GM19240 (cell line): Measurements from ENCODE around the gene SLC19A1.

Source experiments
- DNase-seq: peaks from one replicate; pipeline ENCODE4 v3.0.0; 2011; ENCODE audit warnings: low spot score; ENCODE audit not compliant: insufficient read length

Gene SLC19A1

DNA sequence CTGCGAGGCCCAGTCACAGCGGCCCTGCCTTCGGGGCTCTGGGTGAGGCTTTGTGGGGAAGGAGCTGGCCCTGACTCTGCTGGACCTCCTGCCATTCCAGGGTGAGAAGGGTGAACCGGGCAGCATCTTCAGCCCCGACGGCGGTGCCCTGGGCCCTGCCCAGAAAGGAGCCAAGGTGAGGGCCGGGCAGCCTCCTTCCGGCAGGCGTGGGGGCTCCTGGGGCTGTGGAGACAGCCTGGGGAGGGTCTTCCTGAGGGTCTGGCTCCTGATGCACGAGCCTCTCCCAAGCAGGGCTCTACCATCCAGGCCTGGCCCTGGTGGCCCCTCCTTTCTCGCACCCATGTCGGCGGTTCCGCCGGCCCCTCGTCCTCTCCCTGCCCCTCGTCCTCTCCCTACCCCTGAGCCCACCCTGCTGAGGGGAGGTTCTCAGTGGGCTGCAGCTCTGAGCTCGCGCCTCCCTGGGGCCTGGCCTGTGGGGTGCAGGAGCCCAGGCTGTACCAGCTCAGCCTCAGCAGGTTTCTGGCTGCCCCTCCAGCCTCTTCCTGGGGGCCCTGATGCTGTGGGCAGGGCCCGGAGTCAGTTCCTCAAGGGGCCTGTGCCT, 48.7 kb downstream of the SLC19A1 start:
- DNase-seq, result no peak

DNA sequence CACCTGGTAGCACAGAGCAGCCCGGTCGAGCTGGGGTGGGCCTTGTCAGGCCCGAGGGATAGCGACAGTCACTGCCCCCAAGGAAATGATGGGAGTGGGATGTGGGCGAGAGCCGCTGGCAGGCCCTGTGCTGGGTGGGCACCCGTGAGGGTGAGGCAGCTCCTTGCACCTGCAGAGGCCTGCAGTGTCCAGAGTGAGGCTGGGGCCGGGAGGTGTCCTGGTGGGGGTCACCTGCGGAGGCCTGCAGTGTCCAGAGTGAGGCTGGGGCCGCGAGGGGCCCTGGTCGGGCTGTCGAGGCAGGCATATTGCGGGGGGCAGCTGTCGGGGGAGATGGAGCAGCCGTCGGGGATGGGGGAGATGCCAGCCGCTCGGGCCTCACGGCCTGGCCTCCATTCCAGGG, 49.5 kb downstream of the SLC19A1 start:
- DNase-seq, result no peak

GRCh38 chr21:45491623-45492022, 50.6 kb downstream of the SLC19A1 start:
- DNase-seq, result no peak

DNA sequence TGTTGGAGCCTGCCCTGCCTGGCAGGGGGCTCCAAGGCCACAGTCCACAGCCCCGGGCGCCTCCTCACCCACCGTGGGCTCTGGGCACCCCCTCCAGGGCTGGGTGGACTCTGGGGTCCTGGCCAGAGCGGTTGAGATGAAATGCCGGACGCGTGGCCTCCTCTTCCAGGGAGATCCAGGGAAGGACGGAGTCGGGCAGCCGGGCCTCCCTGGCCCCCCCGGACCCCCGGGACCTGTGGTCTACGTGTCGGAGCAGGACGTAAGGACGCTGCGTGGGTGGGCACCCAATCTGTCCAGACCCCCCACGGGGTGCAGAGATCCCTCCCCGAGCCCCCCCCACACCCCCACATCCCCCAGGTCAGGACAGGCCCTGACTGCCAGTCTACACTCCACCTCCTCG, 51.2 kb downstream of the SLC19A1 start:
- no peak for DNase-seq

DNA sequence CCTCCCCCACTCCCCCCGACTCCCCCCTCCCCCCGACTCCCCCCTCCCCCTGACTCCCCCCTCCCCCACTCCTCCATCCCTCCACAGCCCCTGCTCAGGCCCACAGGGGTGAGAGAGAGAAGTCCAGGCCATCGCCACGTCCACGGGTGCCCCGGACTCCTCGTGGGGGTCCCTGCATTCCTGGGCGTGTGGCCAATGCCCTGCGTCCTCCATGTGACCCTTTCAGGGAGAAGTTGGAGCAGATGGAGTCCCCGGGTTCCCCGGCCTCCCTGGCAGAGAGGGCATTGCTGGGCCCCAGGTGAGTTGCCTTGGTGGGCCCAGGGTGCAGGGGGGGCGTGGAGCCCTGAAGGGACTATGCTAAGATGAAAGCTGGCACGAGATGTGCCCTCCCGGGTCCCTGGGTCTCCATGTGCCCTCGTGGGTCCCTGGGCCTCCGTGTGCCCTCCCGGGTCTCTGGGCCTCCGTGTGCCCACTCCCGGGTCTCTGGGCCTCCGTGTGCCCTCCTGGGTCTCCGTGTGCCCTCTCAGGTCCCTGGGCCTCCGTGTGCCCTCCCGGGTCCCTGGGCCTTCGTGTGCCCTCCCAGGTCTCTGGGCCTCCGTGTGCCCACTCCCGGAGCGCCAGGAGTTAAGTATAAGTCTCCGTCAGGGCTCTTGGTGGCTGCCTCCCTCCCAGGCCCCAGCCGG, 52.0 kb downstream of the SLC19A1 start:
- no peak for DNase-seq

GRCh38 chr21:45489722-45489982, 52.6 kb downstream of the SLC19A1 start:
- DNase-seq, result no peak

DNA sequence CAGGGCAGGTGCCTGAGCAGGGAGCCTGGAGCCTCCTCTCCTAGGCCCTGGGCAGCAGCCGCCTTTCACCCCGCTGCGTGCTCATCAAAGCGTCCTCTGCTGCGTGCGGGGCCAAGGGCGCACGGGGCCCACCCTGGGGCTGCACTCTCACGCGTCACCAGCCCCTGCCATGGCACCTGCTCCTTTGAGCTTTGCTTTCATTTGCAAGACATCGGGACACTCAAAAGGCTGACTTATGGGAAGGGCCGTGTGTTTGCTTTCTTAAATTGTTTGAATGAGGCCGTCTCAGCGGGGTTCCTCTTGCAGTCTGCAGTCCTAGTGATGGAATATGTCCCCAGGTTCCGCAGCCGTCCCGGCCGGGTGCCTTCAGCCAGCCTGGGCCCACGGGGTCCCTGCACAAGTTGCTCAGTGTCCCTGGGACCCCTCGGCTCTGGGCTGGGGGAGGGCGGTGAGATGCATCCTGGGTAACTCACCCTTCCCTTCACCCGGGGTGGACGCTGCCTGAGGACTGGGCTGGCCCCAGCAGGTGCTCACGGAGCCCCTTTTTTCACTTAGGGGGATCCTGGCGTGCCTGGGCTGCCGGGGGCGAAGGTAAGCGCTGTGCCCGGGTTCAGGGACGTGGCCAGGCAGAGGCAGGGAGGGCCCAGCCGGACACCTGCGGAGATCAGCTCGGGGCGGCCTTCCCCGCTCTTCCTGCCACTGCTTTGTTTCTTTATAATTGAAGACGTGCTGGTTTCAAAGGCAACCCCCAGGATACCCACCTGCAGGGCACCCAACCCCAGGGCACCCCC, 53.1 kb downstream of the SLC19A1 start:
- no peak for DNase-seq

DNA sequence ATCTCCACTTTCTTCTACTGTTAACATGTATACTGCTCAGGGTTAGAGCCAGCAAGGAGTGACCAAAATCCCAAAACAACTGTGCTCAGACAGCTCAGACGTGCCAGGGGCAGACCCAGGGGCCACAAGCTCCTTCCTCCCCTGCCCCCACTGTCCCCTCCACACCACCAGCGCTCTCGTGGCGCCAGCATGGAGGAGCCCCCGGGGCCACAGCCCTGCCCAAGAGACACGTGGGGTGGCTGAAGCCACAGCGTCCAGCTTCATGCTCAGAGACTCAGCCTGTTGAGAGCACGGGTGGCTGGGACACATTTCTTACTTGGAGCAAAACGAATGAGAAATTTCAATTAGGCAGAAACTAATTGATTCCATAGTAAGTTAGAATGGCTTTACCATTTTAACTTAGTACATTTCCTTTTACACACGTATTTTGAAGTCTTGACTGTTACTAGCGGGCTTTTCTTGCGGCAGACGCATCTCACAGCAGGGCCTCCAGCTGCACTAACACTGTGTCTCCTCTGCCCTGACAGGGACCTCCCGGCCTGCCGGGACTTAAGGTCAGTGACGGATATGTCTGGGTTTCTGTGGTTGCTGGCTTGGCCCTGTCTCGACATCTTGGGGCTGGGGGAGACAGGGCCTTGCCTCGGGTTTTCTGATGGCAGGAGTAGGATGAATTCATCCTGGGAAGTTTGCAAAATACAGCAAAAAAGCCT, 54.2 kb downstream of the SLC19A1 start:
- no peak for DNase-seq

DNA sequence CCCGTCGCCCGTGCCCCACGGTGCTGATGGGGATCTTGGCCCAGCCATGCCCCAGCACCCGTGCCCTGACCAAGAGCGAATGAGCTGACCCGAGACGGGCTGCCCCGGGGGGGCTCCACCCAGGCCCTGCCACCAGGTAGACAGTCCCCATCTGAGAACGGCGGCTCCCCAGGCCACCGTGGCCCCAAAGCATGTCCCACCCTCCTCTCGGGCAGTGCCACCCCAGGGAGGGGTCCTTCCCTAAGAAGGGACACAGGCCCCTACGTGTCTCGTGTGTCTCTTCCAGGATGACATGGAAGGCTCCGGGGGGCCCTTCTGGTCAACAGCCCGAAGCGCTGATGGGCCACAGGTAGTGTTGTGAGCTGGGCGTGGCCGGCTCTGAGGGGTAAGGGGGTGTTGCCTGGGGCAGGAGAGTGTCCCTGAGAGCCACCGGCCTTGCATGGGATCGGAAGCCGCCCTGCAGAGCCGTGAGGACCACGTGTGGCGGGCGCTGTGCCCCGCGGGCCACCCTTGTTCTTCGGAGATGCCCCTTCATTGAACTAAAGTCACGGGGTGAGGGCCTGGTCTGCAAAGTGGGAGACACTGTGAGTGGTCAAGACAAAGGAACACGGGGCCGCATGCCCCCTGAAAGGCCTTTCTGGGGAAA, 55.0 kb downstream of the SLC19A1 start:
- no peak for DNase-seq

DNA sequence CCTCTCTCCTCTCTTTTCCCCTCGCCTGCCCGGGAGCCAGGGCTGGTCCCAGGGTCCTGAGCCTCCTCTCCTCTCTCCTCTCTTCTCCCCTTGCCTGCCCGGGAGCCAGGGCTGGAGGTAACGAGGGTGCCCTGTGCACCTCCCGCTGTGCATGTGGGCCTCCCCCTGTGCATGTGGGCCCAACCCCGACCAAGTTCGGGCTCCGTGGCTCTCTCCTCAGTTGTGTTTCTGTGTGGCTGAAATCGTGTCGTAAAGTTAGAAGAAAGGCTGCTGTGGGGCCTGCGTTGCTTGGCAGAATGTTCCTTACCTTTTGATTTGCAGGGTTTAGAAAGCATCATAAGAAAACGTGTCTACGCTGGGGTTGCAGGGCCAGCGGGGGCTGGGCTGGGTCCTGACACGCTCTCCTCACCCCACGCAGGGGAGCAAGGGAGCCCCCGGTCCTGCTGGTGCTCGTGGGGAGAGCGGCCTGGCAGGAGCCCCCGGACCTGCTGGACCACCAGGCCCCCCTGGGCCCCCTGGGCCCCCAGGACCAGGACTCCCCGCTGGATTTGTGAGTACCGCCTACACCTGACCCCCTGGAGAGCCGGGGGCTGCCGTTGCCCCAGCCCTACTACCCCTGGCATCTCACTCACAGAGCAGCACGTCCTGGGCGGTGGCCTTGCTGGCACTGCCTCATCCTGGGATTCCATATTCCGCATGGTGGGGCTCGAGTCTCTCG, 55.6 kb downstream of the SLC19A1 start:
- no peak for DNase-seq

- DNase-seq, result no peak
These were observed 56.4 kb downstream of the SLC19A1 start for GRCh38 chr21:45485686-45486442.

GRCh38 chr21:45484318-45484717, 57.9 kb downstream of the SLC19A1 start:
- DNase-seq, result no peak

DNA sequence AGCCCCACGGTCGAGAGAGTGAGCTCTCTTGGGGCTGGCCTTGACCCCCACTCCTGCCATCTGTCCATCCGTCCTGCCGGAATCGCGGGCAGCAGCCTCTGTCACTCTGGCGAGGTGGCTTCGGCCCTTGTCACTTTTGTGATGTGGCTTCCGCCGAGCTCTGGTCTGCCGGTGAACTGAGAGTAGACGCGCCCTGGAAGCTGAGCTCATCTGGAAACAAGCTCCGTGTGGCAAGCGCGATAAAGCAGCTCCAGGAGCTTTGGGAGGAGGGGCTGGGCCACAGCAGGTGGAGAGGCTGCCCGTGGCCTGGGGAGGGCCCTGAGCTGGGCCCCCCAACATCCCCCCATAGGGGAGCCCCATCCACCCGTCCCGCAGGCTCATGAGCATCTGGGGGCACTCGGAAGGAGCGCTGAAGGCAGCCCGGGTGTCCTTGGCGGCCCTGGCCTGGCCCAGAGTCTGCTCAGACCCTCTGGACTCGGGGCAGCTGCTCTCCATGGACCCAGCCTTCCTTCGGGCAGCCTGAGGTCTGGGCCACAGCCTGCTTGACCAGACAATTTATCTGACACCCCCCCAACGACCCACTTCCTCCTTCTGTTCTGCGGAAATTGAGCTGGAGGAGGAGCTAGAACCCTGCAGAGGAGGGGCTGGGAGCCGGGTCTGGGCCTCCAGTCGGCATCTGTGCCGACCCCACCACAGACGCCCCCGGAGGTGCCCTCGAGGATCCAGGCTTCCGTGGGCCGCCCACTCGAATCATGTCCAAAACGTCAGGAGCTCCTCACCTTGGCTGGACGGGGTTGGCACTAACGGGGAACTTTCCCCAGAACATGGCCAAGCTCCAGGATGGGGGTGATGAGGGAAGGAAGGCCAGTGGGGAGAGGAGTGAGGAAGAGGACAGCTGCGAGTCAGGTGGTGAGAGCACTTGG, 59.1 kb downstream of the SLC19A1 start:
- DNase-seq, result no peak

- no peak for DNase-seq
These were observed 60.0 kb downstream of the SLC19A1 start for GRCh38 chr21:45481977-45482898.

DNA sequence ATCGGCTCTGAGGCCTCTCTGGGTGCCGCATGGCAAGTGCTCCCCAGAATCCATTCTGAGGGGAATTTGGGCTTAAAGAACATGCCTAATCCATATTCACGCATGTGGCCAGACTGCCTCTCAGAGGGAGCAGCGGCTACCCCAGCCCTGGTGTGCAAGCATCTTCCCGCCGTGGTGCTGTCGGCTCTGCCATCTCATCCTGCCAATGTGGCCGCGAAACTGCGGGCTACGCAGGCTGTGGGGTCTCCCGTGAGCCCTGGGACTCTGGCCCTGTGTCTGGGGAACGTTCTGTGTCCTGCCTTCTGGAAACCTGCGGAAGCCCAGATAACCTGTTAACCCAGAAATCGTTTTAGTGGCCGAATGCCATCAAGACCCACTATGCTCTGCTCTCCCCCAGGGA, 60.7 kb downstream of the SLC19A1 start:
- no peak for DNase-seq

DNA sequence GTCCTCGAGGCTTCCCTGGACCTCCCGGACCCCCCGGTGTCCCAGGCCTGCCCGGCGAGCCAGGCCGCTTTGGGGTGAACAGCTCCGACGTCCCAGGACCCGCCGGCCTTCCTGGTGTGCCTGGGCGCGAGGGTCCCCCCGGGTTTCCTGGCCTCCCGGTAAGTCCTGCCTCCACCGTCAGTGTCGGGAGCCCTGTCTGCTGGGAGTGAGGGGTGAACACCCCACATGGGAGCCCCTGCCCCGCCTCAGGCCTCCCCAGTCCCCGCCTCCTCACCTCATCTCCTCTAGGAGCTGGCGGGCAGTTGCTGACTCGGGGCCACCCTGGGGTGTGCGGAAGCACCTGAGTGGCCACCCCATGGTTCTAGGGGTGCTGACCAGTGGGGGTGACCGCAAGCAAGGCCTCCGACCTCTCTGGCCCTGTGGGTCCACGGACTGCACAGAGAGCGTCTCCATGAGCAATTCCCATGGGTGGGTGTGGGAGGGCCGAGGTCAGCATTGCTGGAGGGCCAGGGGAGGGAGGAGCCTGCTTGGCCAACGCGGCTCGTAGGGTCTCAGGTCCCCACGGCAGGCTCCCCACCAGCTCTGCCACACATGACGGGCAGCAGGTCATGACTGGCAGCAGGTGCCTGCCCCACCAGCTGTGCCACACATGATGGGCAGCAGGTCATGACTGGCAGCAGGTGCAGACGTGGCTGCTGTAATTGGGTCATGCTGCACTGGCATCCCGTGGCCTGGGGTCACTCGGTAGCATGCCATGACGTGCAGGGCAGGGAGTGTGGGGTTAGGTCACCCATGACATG, 61.3 kb downstream of the SLC19A1 start:
- no peak for DNase-seq
